Stimulated activated CD4-positive, alpha-beta T cell treated with anti-CD3 and anti-CD28 coated beads, Interleukin-1b, Interleukin-23, amount 100 ng/mL, for 24 hours (primary cell): Measurements from ENCODE around the gene SPACA7.

Experiments
- DNase-seq, 4 experiments: peaks; one replicate each; pipeline ENCODE4 v3.0.0-alpha.2; 2020; ENCODE audit warnings: low read depth in 4 of 4, low spot score in 1 of 4

Gene SPACA7

GRCh38 chr13:112462408-112462807, 86.3 kb downstream of the SPACA7 start:
- DNase-seq: no peak

GRCh38 chr13:112464720-112465119, 88.6 kb downstream of the SPACA7 start:
- DNase-seq: no peak

- no peak for DNase-seq
Observed at GRCh38 chr13:112465251-112466131, 89.3 kb downstream of the SPACA7 start.

GRCh38 chr13:112466132-112467058, 90.2 kb downstream of the SPACA7 start:
- no peak for DNase-seq

- DNase-seq: no peak
Observed at GRCh38 chr13:112467236-112467635, 91.1 kb downstream of the SPACA7 start.

GRCh38 chr13:112468069-112468468, 91.9 kb downstream of the SPACA7 start:
- DNase-seq: no peak

GRCh38 chr13:112469071-112469745, 93.1 kb downstream of the SPACA7 start:
- DNase-seq: no peak

- no peak for DNase-seq
Observed at GRCh38 chr13:112473818-112474217, 97.7 kb downstream of the SPACA7 start.

GRCh38 chr13:112474869-112475268, 98.7 kb downstream of the SPACA7 start:
- DNase-seq: no peak

- no peak for DNase-seq
Observed at GRCh38 chr13:112475889-112476288, 99.7 kb downstream of the SPACA7 start.

GRCh38 chr13:112477070-112477619, 101.0 kb downstream of the SPACA7 start:
- no peak for DNase-seq

GRCh38 chr13:112479389-112479788, 103.2 kb downstream of the SPACA7 start:
- DNase-seq: no peak

- DNase-seq: no peak
Observed at GRCh38 chr13:112481458-112481857, 105.3 kb downstream of the SPACA7 start.

- no peak for DNase-seq
Observed at GRCh38 chr13:112483299-112483698, 107.1 kb downstream of the SPACA7 start.
